ENCODE results near the gene GRHL3.
"Not testable (repeated sequence)": the region's sequence is repeated elsewhere in the genome, so short reads cannot be mapped to it uniquely, and the experiment has no call there.

Gene GRHL3

GRCh38 chr1:24319312-24319863 is at the start of gene GRHL3:
Gene GRHL3, plus strand, starts transcription at chr1:24319357. Its CDS starts 195 bp downstream, at chr1:24319552.
- DNase-seq, result no peak

- DNase-seq, result not testable (repeated sequence)
Measured at GRCh38 chr1:24274203-24275103, 44.7 kb upstream of the GRHL3 start.

- DNase-seq, result no peak
Measured at GRCh38 chr1:24275104-24275410, 44.1 kb upstream of the GRHL3 start.

- DNase-seq, result no peak
Measured at GRCh38 chr1:24275510-24275909, 43.6 kb upstream of the GRHL3 start.

- no peak for DNase-seq
Measured at GRCh38 chr1:24276791-24277190, 42.4 kb upstream of the GRHL3 start.

- DNase-seq, result no peak
Measured at GRCh38 chr1:24277420-24278169, 41.6 kb upstream of the GRHL3 start.

- DNase-seq, result no peak
Measured at GRCh38 chr1:24278726-24279125, 40.4 kb upstream of the GRHL3 start.

GRCh38 chr1:24279590-24280232 is 39.4 kb upstream of the GRHL3 start:
- no peak for DNase-seq

GRCh38 chr1:24281591-24281990 is 37.6 kb upstream of the GRHL3 start:
- DNase-seq, result no peak

- no peak for DNase-seq
Measured at GRCh38 chr1:24282491-24282890, 36.7 kb upstream of the GRHL3 start.

- no peak for DNase-seq
Measured at GRCh38 chr1:24283326-24284155, 35.6 kb upstream of the GRHL3 start.

GRCh38 chr1:24284156-24284471 is 35.0 kb upstream of the GRHL3 start:
- DNase-seq, result no peak

GRCh38 chr1:24285231-24285630 is 33.9 kb upstream of the GRHL3 start:
- no peak for DNase-seq

- no peak for DNase-seq
Measured at GRCh38 chr1:24286246-24287010, 32.7 kb upstream of the GRHL3 start.

- DNase-seq, result not testable (repeated sequence)
Measured at GRCh38 chr1:24287779-24288178, 31.4 kb upstream of the GRHL3 start.

GRCh38 chr1:24288479-24288878 is 30.7 kb upstream of the GRHL3 start:
- no peak for DNase-seq

GRCh38 chr1:24289937-24290595 is 29.1 kb upstream of the GRHL3 start:
- no peak for DNase-seq

GRCh38 chr1:24290933-24291487 is 28.1 kb upstream of the GRHL3 start:
- no peak for DNase-seq

GRCh38 chr1:24292103-24292502 is 27.1 kb upstream of the GRHL3 start:
- DNase-seq, result no peak

- no peak for DNase-seq
Measured at GRCh38 chr1:24292887-24293286, 26.3 kb upstream of the GRHL3 start.
